Left colon (tissue), 2 donors: ENCODE results near the gene AMPH. TPM values are rescaled to one million over a fixed set of nuclear protein-coding genes. Genes with fewer than 3 reads are reported as not detected.

Experiments
- ATAC-seq: fragments of 200-7000 bp; cut with Tn5 transposase; one replicate; pipeline ENCODE4 v1.9.1; 2020; ENCODE audit warnings: mild to moderate bottlenecking, moderate library complexity
- DNase-seq, 2 donors: peaks; one replicate each; pipeline ENCODE4 v3.0.0-alpha.2; 2020
- intact Hi-C, 2 donors: fragments of 100-400 bp; cut with DNase I in 1 of 2; cut with micrococcal nuclease in 1 of 2; formaldehyde crosslinking; loops; one replicate each; pipeline versions ENCODE4 v1.11.2 to v1.14.0; 2022; cut with DNase I, micrococcal nuclease
- total RNA-seq, 2 donors: library from RNA; stranded (reverse); fragmentation: NEBNext Ultra II Directional; extraction: Animal tissue kit (Norgen Biotek cat#: 25700); gene quantifications; one replicate each; pipeline ENCODE4 v1.2.1, GENCODE V29; 2021
- donor health status: DM: no; HTN: no; CAD: no.
- donor health status: DM: yes; HTN: yes; CAD: no.

The AMPH gene
- total RNA-seq, 2 donors from 2014 or later: 0.58 to 1.1 TPM

GRCh38 chr7:38558761-38559345, 72.3 kb downstream of the AMPH start:
- DNase-seq (no peak), ATAC-seq (no peak)
- intact Hi-C loops: no loop called here

GRCh38 chr7:38554586-38554985, 76.6 kb downstream of the AMPH start:
- ATAC-seq (no peak), DNase-seq (no peak)
- intact Hi-C loops: no loop called here

- ATAC-seq: no peak
- DNase-seq: no peak
- intact Hi-C loops: no loop called here
These were observed 80.3 kb downstream of the AMPH start for GRCh38 chr7:38550836-38551235.

- DNase-seq (peak; percentile 13 to 31), ATAC-seq (peak; percentile 99)
- intact Hi-C loops: no loop called here
These were observed 82.6 kb downstream of the AMPH start for GRCh38 chr7:38548605-38549004.

GRCh38 chr7:38546763-38547162, 84.4 kb downstream of the AMPH start:
- no peak for ATAC-seq
- DNase-seq: no peak
- intact Hi-C loops: no loop called here

GRCh38 chr7:38545977-38546376, 85.2 kb downstream of the AMPH start:
- DNase-seq: no peak
- intact Hi-C loops: no loop called here
- no peak for ATAC-seq

- DNase-seq (no peak), ATAC-seq (no peak)
- intact Hi-C loops: no loop called here
These were observed 89.0 kb downstream of the AMPH start for GRCh38 chr7:38542156-38542555.

GRCh38 chr7:38541440-38541839, 89.7 kb downstream of the AMPH start:
- ATAC-seq (peak; percentile 76), DNase-seq (no peak)
- intact Hi-C loops: no loop called here

GRCh38 chr7:38539477-38540081, 91.6 kb downstream of the AMPH start:
- no peak for ATAC-seq
- no peak for DNase-seq
- intact Hi-C loops: no loop called here

GRCh38 chr7:38535073-38535472, 96.1 kb downstream of the AMPH start:
- no peak for DNase-seq
- ATAC-seq: no peak
- intact Hi-C loops: no loop called here

- DNase-seq (no peak), ATAC-seq (no peak)
- intact Hi-C loops: no loop called here
These were observed 105.3 kb downstream of the AMPH start for GRCh38 chr7:38525857-38526256.

GRCh38 chr7:38524786-38525185, 106.4 kb downstream of the AMPH start:
- intact Hi-C loops: no loop called here
- ATAC-seq: no peak
- DNase-seq: no peak

GRCh38 chr7:38520741-38521140, 110.4 kb downstream of the AMPH start:
- intact Hi-C loops: no loop called here
- ATAC-seq: no peak
- DNase-seq: no peak

GRCh38 chr7:38518541-38518940, 112.6 kb downstream of the AMPH start:
- no peak for ATAC-seq

GRCh38 chr7:38512704-38513103, 118.5 kb downstream of the AMPH start:
- DNase-seq (no peak), ATAC-seq (no peak)
- intact Hi-C loops: no loop called here

More at GRCh38 chr7:38518541-38518940, 112.6 kb downstream of the AMPH start:
- DNase-seq: no peak
- intact Hi-C loops: no loop called here

- intact Hi-C loops: no loop called here
- ATAC-seq (no peak), DNase-seq (no peak)
These were observed 118.9 kb downstream of the AMPH start for GRCh38 chr7:38512291-38512690.

- ATAC-seq (no peak), DNase-seq (no peak)
- intact Hi-C loops: no loop called here
These were observed 123.8 kb downstream of the AMPH start for GRCh38 chr7:38507384-38507783.

- intact Hi-C loops: no loop called here
- ATAC-seq (no peak), DNase-seq (no peak)
These were observed 124.4 kb downstream of the AMPH start for GRCh38 chr7:38506756-38507155.

- no peak for DNase-seq
- intact Hi-C loops: no loop called here
- ATAC-seq: no peak
These were observed 125.2 kb downstream of the AMPH start for GRCh38 chr7:38506004-38506403.

GRCh38 chr7:38504684-38505083, 126.5 kb downstream of the AMPH start:
- DNase-seq: no peak
- intact Hi-C loops: no loop called here
- no peak for ATAC-seq

GRCh38 chr7:38502848-38503247, 128.3 kb downstream of the AMPH start:
- no peak for ATAC-seq
- DNase-seq: no peak
- intact Hi-C loops: no loop called here
